K562 (cell line): Measurements from ENCODE around the gene CRPPA. TPM values are rescaled to one million over a fixed set of nuclear protein-coding genes. Genes with fewer than 3 reads are reported as not detected.

Experiments
- CBFA2T3 ChIP-seq: fragments of 450-650 bp; IDR thresholded peaks from 2 replicates; pipeline ENCODE4 v1.6.1; 2017
- ELF4 ChIP-seq: fragments of 450-650 bp; formaldehyde crosslinking; IDR thresholded peaks from 2 replicates; pipeline ENCODE4 v1.4.0; 2022; ENCODE audit warnings: missing genetic modification characterization
- ETV6 ChIP-seq, 3 experiments: fragments of 150-350 bp in 1 of 3; sonication (generic) in 1 of 3; formaldehyde crosslinking in 1 of 3; IDR thresholded peaks; 2 replicates each; pipeline versions ENCODE4 v1.6.1 to v1.8.0; 2014 to 2022; ENCODE audit warnings: borderline replicate concordance in 2 of 3, low read depth in 2 of 3, antibody characterized with exemption in 1 of 3, low read length in 1 of 3, mild to moderate bottlenecking in 1 of 3, missing genetic modification reagents in 1 of 3
- FOXK1 ChIP-seq: sonication (generic); formaldehyde crosslinking; IDR thresholded peaks from 2 replicates; pipeline ENCODE4 v1.8.0; 2022; ENCODE audit warnings: missing genetic modification reagents, mild to moderate bottlenecking, borderline replicate concordance
- HMBOX1 ChIP-seq: sonication (generic); IDR thresholded peaks from 2 replicates; pipeline ENCODE4 v1.6.1; 2016
- MTF1 ChIP-seq: fragments of 250-450 bp; sonication (Bioruptor Pico); IDR thresholded peaks from 2 replicates; pipeline ENCODE4 v1.9.0; 2021; ENCODE audit warnings: moderate library complexity, mild to moderate bottlenecking, inconsistent platforms, borderline replicate concordance
- PATZ1 ChIP-seq: fragments of 250-450 bp; sonication (Bioruptor Pico); IDR thresholded peaks from 2 replicates; pipeline ENCODE4 v1.5.0; 2020; ENCODE audit warnings: mild to moderate bottlenecking, borderline replicate concordance
- RBBP5 ChIP-seq: fragments of 200-600 bp; sonication (generic); IDR thresholded peaks from 2 replicates; pipeline ENCODE4 v1.6.1; 2012; ENCODE audit warnings: borderline replicate concordance, mild to moderate bottlenecking, low read length, control low read depth, inconsistent platforms; ENCODE audit not compliant: insufficient read depth, poor library complexity, severe bottlenecking
- RFX5 ChIP-seq: IDR thresholded peaks from 2 replicates; pipeline ENCODE4 v1.6.1; 2011; ENCODE audit warnings: low read depth, mild to moderate bottlenecking, improper control_type of control experiment, low read length
- SMAD3 ChIP-seq: fragments of 450-650 bp; formaldehyde crosslinking; conservative IDR thresholded peaks from 2 replicates; pipeline ENCODE4 v1.4.0; 2020; ENCODE audit warnings: mild to moderate bottlenecking
- TARDBP ChIP-seq: fragments of 450-650 bp; IDR thresholded peaks from 2 replicates; pipeline ENCODE4 v1.6.1; 2016
- TCF7L2 ChIP-seq: fragments of 150-350 bp; IDR thresholded peaks from 2 replicates; pipeline ENCODE4 v1.6.1; 2016; ENCODE audit warnings: low read depth, mild to moderate bottlenecking, low read length, moderate library complexity
- TFAM ChIP-seq: fragments of 250-450 bp; sonication (Bioruptor Pico); conservative IDR thresholded peaks from 2 replicates; pipeline ENCODE4 v1.5.0; 2021; ENCODE audit warnings: mild to moderate bottlenecking, moderate library complexity
- ZBTB12 ChIP-seq: fragments of 250-450 bp; sonication (Bioruptor Pico); IDR thresholded peaks from 2 replicates; pipeline ENCODE4 v1.4.0; 2020
- ZFP91 ChIP-seq: sonication (generic); formaldehyde crosslinking; IDR thresholded peaks from 2 replicates; pipeline ENCODE4 v1.8.0; 2022; ENCODE audit warnings: mild to moderate bottlenecking, missing genetic modification reagents
- ZNF263 ChIP-seq: sonication (generic); formaldehyde crosslinking; IDR thresholded peaks from 2 replicates; pipeline ENCODE4 v1.8.0; 2022; ENCODE audit warnings: mild to moderate bottlenecking, missing genetic modification reagents, borderline replicate concordance
- ZNF3 ChIP-seq: fragments of 250-450 bp; sonication (Bioruptor Pico); IDR thresholded peaks from 2 replicates; pipeline ENCODE4 v1.5.0; 2021; ENCODE audit warnings: mild to moderate bottlenecking, moderate library complexity
- polyA plus RNA-seq, 8 experiments: library from polyadenylated mRNA; depleted of rRNA in 4 of 8; stranded (reverse) in 5 of 8; unstranded in 3 of 8; fragments of >200 nt; fragmentation: Nextera tagmentation in 2 of 8; fragmentation: Illumina TruSeq in 1 of 8; extraction: Ambion mirVana in 2 of 8; extraction: Trizol in 1 of 8; gene quantifications; 2 replicates each; pipeline versions ENCODE4 v1.2.1 to v1.2.3, GENCODE V29; 2011 to 2014; ENCODE audit warnings: inconsistent platforms in 1 of 8, missing spikeins in 1 of 8
- total RNA-seq, 7 experiments: library from RNA; depleted of rRNA in 6 of 7; stranded (reverse); fragments of >200 nt in 6 of 7; fragmentation: Illumina TruSeq in 2 of 7; extraction: Trizol in 2 of 7; gene quantifications; 2 replicates each; pipeline versions ENCODE4 v1.2.1 to v1.2.3, GENCODE V29; 2011 to 2021; ENCODE audit warnings: low replicate concordance in 1 of 7
- TF ChIP-seq, protein P1 (sequence below): fragments of 250-450 bp; sonication (Bioruptor Pico); IDR thresholded peaks from 2 replicates; pipeline ENCODE4 v1.8.0; 2022; ENCODE audit warnings: moderate library complexity, mild to moderate bottlenecking, inconsistent platforms
- TF ChIP-seq, protein P2 (sequence below), 3 experiments: fragments of 200-800 bp in 1 of 3; sonication (Bioruptor generic) in 1 of 3; sonication (generic) in 1 of 3; formaldehyde crosslinking in 1 of 3; IDR thresholded peaks; 2 replicates each; pipeline versions ENCODE4 v1.6.1 to v1.8.0; 2016 to 2022; ENCODE audit warnings: mild to moderate bottlenecking in 2 of 3, missing compliant biosample characterization in 2 of 3, missing genetic modification characterization in 2 of 3, missing genetic modification reagents in 1 of 3

Gene CRPPA
- total and polyA plus RNA-seq, 9 of the 15 experiments (the other 6 are each of a cell fraction or from before 2014, with no cell fraction given) = 3.9 to 14.4 (median 7.8) TPM

GRCh38 chr7:16433568-16434122, 12.3 kb upstream of the CRPPA start (continued):
- TF ChIP-seq RBBP5 (no peak), ZBTB12 (CRISPR knock-in tag) (no peak), ELF4 (CRISPR knock-in tag) (peak; percentile 34; the same call in 1 of the 2 replicates), FOXK1 (CRISPR knock-in tag) (no peak), HMBOX1 (0 out of 2 replicates have a peak, but pooled peaks have one; percentile 22), RFX5 (no peak), ZFP91 (CRISPR knock-in tag) (no peak), MTF1 (no peak), SMAD3 (CRISPR knock-in tag) (0 out of 2 replicates have a peak, but pooled peaks have one; percentile 14), CBFA2T3 (peak; percentile 28; the same call in 1 of the 2 replicates), ETV6 (IDR thresholded peaks at IDR 0.05; ENCODE audit: borderline replicate concordance in 1 of 2, low read depth in 2 of 2, low read length in 1 of 2) (no peak), ETV6 (CRISPR knock-in tag; IDR thresholded peaks at IDR 0.05; ENCODE audit: borderline replicate concordance) (no peak), PATZ1 (0 out of 2 replicates have a peak, but pooled peaks have one; percentile 14), TCF7L2 (peak; percentile 61; the same call in 1 of the 2 replicates), ZNF3 (CRISPR knock-in tag) (no peak), TFAM (no peak), TARDBP (no peak), ZNF263 (no peak)
- TF ChIP-seq, protein P1, sequence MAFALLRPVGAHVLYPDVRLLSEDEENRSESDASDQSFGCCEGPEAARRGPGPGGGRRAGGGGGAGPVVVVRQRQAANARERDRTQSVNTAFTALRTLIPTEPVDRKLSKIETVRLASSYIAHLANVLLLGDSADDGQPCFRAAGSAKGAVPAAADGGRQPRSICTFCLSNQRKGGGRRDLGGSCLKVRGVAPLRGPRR (CRISPR knock-in tag) = no peak
- TF ChIP-seq, protein P2, sequence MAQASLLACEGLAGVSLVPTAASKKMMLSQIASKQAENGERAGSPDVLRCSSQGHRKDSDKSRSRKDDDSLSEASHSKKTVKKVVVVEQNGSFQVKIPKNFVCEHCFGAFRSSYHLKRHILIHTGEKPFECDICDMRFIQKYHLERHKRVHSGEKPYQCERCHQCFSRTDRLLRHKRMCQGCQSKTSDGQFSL (CRISPR knock-in tag; IDR thresholded peaks at IDR 0.05) = no peak
- TF ChIP-seq, protein P2 (tag; IDR thresholded peaks at IDR 0.05) = no peak
